Mesodermal cell (in vitro differentiated cells): ENCODE data around the gene EMD. TPM values are rescaled to one million over a fixed set of nuclear protein-coding genes. Genes with fewer than 3 reads are reported as not detected.
"Not testable (repeated sequence)": the region's sequence is repeated elsewhere in the genome, so short reads cannot be mapped to it uniquely, and the experiment has no call there.

Experiments used
- H3K27ac ChIP-seq: 2 replicates; pipeline ENCODE4 v1.7.0; 2013; ENCODE audit warnings: mild to moderate bottlenecking, low read depth, low read length, moderate library complexity; ENCODE audit not compliant: severe bottlenecking
- H3K36me3 ChIP-seq: 2 replicates; pipeline ENCODE4 v1.7.1; 2013; ENCODE audit warnings: mild to moderate bottlenecking, low read length, moderate library complexity; ENCODE audit not compliant: control insufficient read depth, insufficient read depth
- H3K4me1 ChIP-seq: one replicate; pipeline ENCODE4 v1.7.1; 2013; ENCODE audit warnings: mild to moderate bottlenecking, low read length; ENCODE audit not compliant: insufficient read depth, control insufficient read depth, poor library complexity, severe bottlenecking
- H3K4me3 ChIP-seq: 2 replicates; pipeline ENCODE4 v1.7.0; 2013; ENCODE audit warnings: low read length, control low read depth, mild to moderate bottlenecking; ENCODE audit not compliant: insufficient read depth, poor library complexity, severe bottlenecking; ENCODE audit errors: extremely low read depth
- H3K9me3 ChIP-seq: 2 replicates; pipeline ENCODE4 v1.7.1; 2013; ENCODE audit warnings: mild to moderate bottlenecking, low read length, moderate library complexity; ENCODE audit not compliant: control insufficient read depth
- WGBS, 2 experiments: methylation state at CpG; one replicate each; pipeline ENCODE4 v1.1.5; 2013; ENCODE audit warnings: missing lambda C conversion rate in 2 of 2; ENCODE audit not compliant: insufficient coverage in 2 of 2; 5-methylcytosine and 5-hydroxymethylcytosine counted together
- polyA plus RNA-seq, 2 experiments: library from polyadenylated mRNA; stranded (reverse); fragments of 50-300 nt; gene quantifications; one replicate each; pipeline ENCODE4 v1.2.3, GENCODE V29; 2013

Gene EMD
- 86.7 TPM for polyA plus RNA-seq (2013, experiment 1 of 2)
- 71.3 TPM for polyA plus RNA-seq (2013, experiment 2 of 2)

GRCh38 chrX:154378799-154379568, at the start of gene EMD:
Gene EMD, plus strand, starts transcription at chrX:154379295. Its CDS starts 190 bp downstream, at chrX:154379485.
- Histone ChIP-seq H3K27ac (peak within 1 kb of the TSS; percentile 95), H3K4me3 (peak within 1 kb of the TSS; percentile 66), H3K9me3 (no peaks in the 10 kb centered on the region), H3K4me1 (peaks cover 3% of the 10 kb centered on the region), H3K36me3 (peaks cover 12% of the 10 kb centered on the region)
- 0% methylated on average over 56 to 63 of the region's 103 CpGs for WGBS, 2 experiments

- Histone ChIP-seq H3K27ac (no peak overlapping the region), H3K36me3 (no peaks in the 10 kb centered on the region), H3K9me3 (no peaks in the 10 kb centered on the region), H3K4me3 (no peak overlapping the region), H3K4me1 (no peaks in the 10 kb centered on the region)
- 96 to 99% methylated on average over 13 to 16 of the region's 29 CpGs for WGBS, 2 experiments
Observed at GRCh38 chrX:154332561-154332960, 46.5 kb upstream of the EMD start.

- Histone ChIP-seq H3K4me1 (no peaks in the 10 kb centered on the region), H3K27ac (no peak overlapping the region), H3K36me3 (no peaks in the 10 kb centered on the region), H3K4me3 (no peak overlapping the region), H3K9me3 (no peaks in the 10 kb centered on the region)
- WGBS, 2 experiments, result 95% methylated on average over 3 of the region's 9 CpGs; no CpG with 5 or more reads in 1 of the 2 experiments
Observed at GRCh38 chrX:154333116-154333515, 46.0 kb upstream of the EMD start.

GRCh38 chrX:154333837-154334271, 45.2 kb upstream of the EMD start:
- no peaks in the 10 kb centered on the region for H3K9me3 ChIP-seq
- no peaks in the 10 kb centered on the region for H3K4me1 ChIP-seq
- WGBS, 2 experiments, result 92 to 100% methylated on average over 2 to 4 of the region's 6 CpGs
- H3K27ac ChIP-seq, result no peak overlapping the region
- no peak overlapping the region for H3K4me3 ChIP-seq
- no peaks in the 10 kb centered on the region for H3K36me3 ChIP-seq

GRCh38 chrX:154334496-154334895, 44.6 kb upstream of the EMD start:
- Histone ChIP-seq H3K9me3 (no peaks in the 10 kb centered on the region), H3K27ac (no peak overlapping the region), H3K4me1 (no peaks in the 10 kb centered on the region), H3K36me3 (no peaks in the 10 kb centered on the region), H3K4me3 (no peak overlapping the region)
- WGBS, 2 experiments, result 93% methylated on average over 2 of the region's 10 CpGs; no CpG with 5 or more reads in 1 of the 2 experiments

GRCh38 chrX:154341399-154342298, 37.4 kb upstream of the EMD start:
- WGBS, 2 experiments, result no CpG with 5 or more reads among the region's 115 CpGs
- not testable (repeated sequence) for H3K9me3 ChIP-seq, H3K36me3 ChIP-seq, H3K4me1 ChIP-seq, H3K4me3 ChIP-seq, H3K27ac ChIP-seq

- WGBS, 2 experiments, result no CpG with 5 or more reads among the region's 16 CpGs
- not testable (repeated sequence) for H3K36me3 ChIP-seq, H3K4me3 ChIP-seq, H3K4me1 ChIP-seq, H3K27ac ChIP-seq, H3K9me3 ChIP-seq
Observed at GRCh38 chrX:154343063-154343462, 36.0 kb upstream of the EMD start.

- not testable (repeated sequence) for H3K27ac ChIP-seq, H3K4me3 ChIP-seq, H3K36me3 ChIP-seq, H3K4me1 ChIP-seq, H3K9me3 ChIP-seq
- no CpG with 5 or more reads among the region's 20 CpGs for WGBS, 2 experiments
Observed at GRCh38 chrX:154343620-154344019, 35.5 kb upstream of the EMD start.

- no peaks in the 10 kb centered on the region for H3K4me1 ChIP-seq
- H3K4me3 ChIP-seq, result no peak overlapping the region
- H3K27ac ChIP-seq, result no peak overlapping the region
- H3K36me3 ChIP-seq, result peaks cover 37% of the 10 kb centered on the region
- WGBS, 2 experiments, result 93% methylated on average over 4 of the region's 7 CpGs; no CpG with 5 or more reads in 1 of the 2 experiments
- no peaks in the 10 kb centered on the region for H3K9me3 ChIP-seq
Observed at GRCh38 chrX:154348114-154348531, 31.0 kb upstream of the EMD start.

- Histone ChIP-seq H3K4me3 (no peak overlapping the region), H3K9me3 (no peaks in the 10 kb centered on the region), H3K27ac (no peak overlapping the region), H3K4me1 (no peaks in the 10 kb centered on the region), H3K36me3 (peaks cover 41% of the 10 kb centered on the region)
- 83 to 97% methylated on average over 2 to 9 of the region's 24 CpGs for WGBS, 2 experiments
Observed at GRCh38 chrX:154348646-154349358, 30.3 kb upstream of the EMD start.
